H1 (cell line): Measurements from ENCODE around the gene PRR33. TPM values are rescaled to one million over a fixed set of nuclear protein-coding genes. Genes with fewer than 3 reads are reported as not detected.

Experiments used
- CBX8 ChIP-seq: fragments of 300-800, 300-1000 bp; sonication (generic); IDR thresholded peaks from 2 replicates; pipeline ENCODE4 v1.7.1; 2016; ENCODE audit warnings: low read depth, low read length, borderline replicate concordance
- RAD21 ChIP-seq, 2 experiments: IDR thresholded peaks in 1 of 2; conservative IDR thresholded peaks in 1 of 2; 2 replicates each; pipeline ENCODE4 v1.6.1; 2011; ENCODE audit warnings: low read depth in 2 of 2, low read length in 2 of 2, improper control_type of control experiment in 1 of 2, inconsistent platforms in 1 of 2, mild to moderate bottlenecking in 1 of 2, moderate library complexity in 1 of 2
- SP1 ChIP-seq: IDR thresholded peaks from 2 replicates; pipeline ENCODE4 v1.6.1; 2011; ENCODE audit warnings: low read depth, low read length
- TBP ChIP-seq: IDR thresholded peaks from 2 replicates; pipeline ENCODE4 v1.6.1; 2011; ENCODE audit warnings: low read depth, low read length, improper control_type of control experiment
- polyA plus RNA-seq, 7 experiments: library from polyadenylated mRNA; depleted of rRNA in 3 of 7; stranded (reverse) in 5 of 7; unstranded in 2 of 7; fragments of >200 nt in 5 of 7; fragments of 200-250 nt in 2 of 7; gene quantifications; 1 replicate in 5 of 7; 2 replicates in 1 of 7; 4 replicates in 1 of 7; pipeline versions ENCODE4 v1.2.1 to v1.2.3, GENCODE V29; 2011 to 2013; ENCODE audit warnings: missing spikeins in 2 of 7, mixed read lengths in 2 of 7
- total RNA-seq: library from RNA; stranded (reverse); fragmentation: NEBNext Ultra II Directional; extraction: Animal tissue kit (Norgen Biotek cat#: 25700); gene quantifications from 2 replicates; pipeline ENCODE4 v1.2.1, GENCODE V29; 2021

Gene PRR33
- total and polyA plus RNA-seq, 2 of the 8 experiments (the other 6 are each of a cell fraction or from before 2014, with no cell fraction given): 0.02 TPM; not detected in 1

- TF ChIP-seq TBP (no peak), SP1 (no peak), RAD21 (IDR thresholded peaks at IDR 0.05 in 1 of 2, conservative IDR thresholded peaks at IDR 0.05 in 1 of 2; ENCODE audit: low read depth in 2 of 2, low read length in 2 of 2) (no peak), CBX8 (no peak)
Observed at GRCh38 chr11:1877211-1878136, 14.2 kb downstream of the PRR33 start (continued).
